ENCODE measurements around the gene GPC6.

The GPC6 gene

GRCh38 chr13:93603043-93603442 lies 376.4 kb downstream of the GPC6 start:
- no peak for DNase-seq (ENCODE audit: low spot score)

- DNase-seq (ENCODE audit: low spot score): no peak
Measured at GRCh38 chr13:93614776-93615175, 388.2 kb downstream of the GPC6 start.

GRCh38 chr13:93620181-93620765 lies 393.7 kb downstream of the GPC6 start:
- DNase-seq (ENCODE audit: low spot score): no peak

- DNase-seq (ENCODE audit: low spot score): no peak
Measured at GRCh38 chr13:93621051-93621450, 394.4 kb downstream of the GPC6 start.

- no peak for DNase-seq (ENCODE audit: low spot score)
Measured at GRCh38 chr13:93621966-93622365, 395.4 kb downstream of the GPC6 start.

- no peak for DNase-seq (ENCODE audit: low spot score)
Measured at GRCh38 chr13:93624311-93624777, 397.7 kb downstream of the GPC6 start.

- DNase-seq (ENCODE audit: low spot score): no peak
Measured at GRCh38 chr13:93625536-93625935, 398.9 kb downstream of the GPC6 start.

- no peak for DNase-seq (ENCODE audit: low spot score)
Measured at GRCh38 chr13:93628136-93628797, 401.7 kb downstream of the GPC6 start.

- DNase-seq (ENCODE audit: low spot score): no peak
Measured at GRCh38 chr13:93635616-93636032, 409.0 kb downstream of the GPC6 start.

- DNase-seq (ENCODE audit: low spot score): no peak
Measured at GRCh38 chr13:93637852-93638251, 411.2 kb downstream of the GPC6 start.

- no peak for DNase-seq (ENCODE audit: low spot score)
Measured at GRCh38 chr13:93640452-93640851, 413.8 kb downstream of the GPC6 start.

- no peak for DNase-seq (ENCODE audit: low spot score)
Measured at GRCh38 chr13:93646245-93646644, 419.6 kb downstream of the GPC6 start.

GRCh38 chr13:93649496-93649895 lies 422.9 kb downstream of the GPC6 start:
- DNase-seq (ENCODE audit: low spot score): no peak

- no peak for DNase-seq (ENCODE audit: low spot score)
Measured at GRCh38 chr13:93653776-93654175, 427.2 kb downstream of the GPC6 start.

GRCh38 chr13:93655154-93655553 lies 428.5 kb downstream of the GPC6 start:
- DNase-seq (ENCODE audit: low spot score): no peak

- no peak for DNase-seq (ENCODE audit: low spot score)
Measured at GRCh38 chr13:93660391-93661063, 433.9 kb downstream of the GPC6 start.

- DNase-seq (ENCODE audit: low spot score): no peak
Measured at GRCh38 chr13:93670866-93671265, 444.3 kb downstream of the GPC6 start.

GRCh38 chr13:93672996-93673395 lies 446.4 kb downstream of the GPC6 start:
- DNase-seq (ENCODE audit: low spot score): no peak

GRCh38 chr13:93673885-93674284 lies 447.3 kb downstream of the GPC6 start:
- DNase-seq (ENCODE audit: low spot score): no peak

- DNase-seq (ENCODE audit: low spot score): no peak
Measured at GRCh38 chr13:93674337-93674755, 447.7 kb downstream of the GPC6 start.

GRCh38 chr13:93680329-93680728 lies 453.7 kb downstream of the GPC6 start:
- no peak for DNase-seq (ENCODE audit: low spot score)

GRCh38 chr13:93685900-93686299 lies 459.3 kb downstream of the GPC6 start:
- DNase-seq (ENCODE audit: low spot score): no peak

- DNase-seq (ENCODE audit: low spot score): no peak
Measured at GRCh38 chr13:93686399-93686798, 459.8 kb downstream of the GPC6 start.

Measured in CD4-positive, alpha-beta T cell treated with Interleukin-15 for 4 hours (primary cell).